SK-N-SH treated with all-trans-retinoic acid at 6 μM for 48 hours (cell line): Measurements from ENCODE around the gene ZNF432.
"Not testable (repeated sequence)": the region's sequence is repeated elsewhere in the genome, so short reads cannot be mapped to it uniquely, and the experiment has no call there.

Experiments
- ATAC-seq: fragments of 200-7000 bp; cut with Tn5 transposase; 3 replicates; pipeline ENCODE4 v1.9.1; 2020; ENCODE audit warnings: mild to moderate bottlenecking, moderate library complexity
- BACH2 ChIP-seq: fragments of 250-450 bp; sonication (Bioruptor Pico); IDR thresholded peaks from 2 replicates; pipeline ENCODE4 v1.9.0; 2021; ENCODE audit warnings: mild to moderate bottlenecking, borderline replicate concordance
- CSDC2 ChIP-seq: fragments of 250-450 bp; sonication (Bioruptor Pico); IDR thresholded peaks from 2 replicates; pipeline ENCODE4 v1.5.0; 2020; ENCODE audit warnings: mild to moderate bottlenecking, moderate library complexity
- GLIS3 ChIP-seq: fragments of 250-450 bp; sonication (Bioruptor Pico); IDR thresholded peaks from 2 replicates; pipeline ENCODE4 v1.5.0; 2020; ENCODE audit warnings: mild to moderate bottlenecking, moderate library complexity
- RARB ChIP-seq: fragments of 250-450 bp; sonication (Bioruptor Pico); IDR thresholded peaks from 2 replicates; pipeline ENCODE4 v1.8.0; 2021; ENCODE audit warnings: mild to moderate bottlenecking, moderate library complexity
- TCF4 ChIP-seq: fragments of 250-450 bp; sonication (Bioruptor Pico); IDR thresholded peaks from 2 replicates; pipeline ENCODE4 v1.8.0; 2021; ENCODE audit warnings: mild to moderate bottlenecking, moderate library complexity, borderline replicate concordance
- TOX ChIP-seq: fragments of 250-450 bp; sonication (Bioruptor Pico); IDR thresholded peaks from 2 replicates; pipeline ENCODE4 v1.8.0; 2021; ENCODE audit warnings: mild to moderate bottlenecking, moderate library complexity, borderline replicate concordance
- TSHZ2 ChIP-seq: fragments of 250-450 bp; sonication (Bioruptor Pico); IDR thresholded peaks from 2 replicates; pipeline ENCODE4 v1.5.0; 2020; ENCODE audit warnings: mild to moderate bottlenecking, moderate library complexity
- ZFP3 ChIP-seq: fragments of 250-450 bp; sonication (Bioruptor Pico); IDR thresholded peaks from 2 replicates; pipeline ENCODE4 v1.5.0; 2020; ENCODE audit warnings: mild to moderate bottlenecking, moderate library complexity
- ZNF565 ChIP-seq: fragments of 450-650 bp; formaldehyde crosslinking; conservative IDR thresholded peaks from 2 replicates; pipeline ENCODE4 v1.5.0; 2020; ENCODE audit warnings: low read depth, mild to moderate bottlenecking, moderate library complexity
- ZNF70 ChIP-seq: fragments of 450-650 bp; formaldehyde crosslinking; IDR thresholded peaks from 2 replicates; pipeline ENCODE4 v1.5.0; 2020; ENCODE audit warnings: mild to moderate bottlenecking, moderate library complexity
- ZNF8 ChIP-seq: fragments of 450-650 bp; formaldehyde crosslinking; IDR thresholded peaks from 2 replicates; pipeline ENCODE4 v1.5.0; 2020; ENCODE audit warnings: mild to moderate bottlenecking, moderate library complexity
- TF ChIP-seq, protein P1 (sequence below): fragments of 250-450 bp; sonication (Bioruptor Pico); IDR thresholded peaks from 2 replicates; pipeline ENCODE4 v1.5.1; 2020; ENCODE audit warnings: low read depth, mild to moderate bottlenecking, moderate library complexity
- TF ChIP-seq, protein P2 (sequence below): fragments of 250-450 bp; sonication (Bioruptor Pico); IDR thresholded peaks from 2 replicates; pipeline ENCODE4 v1.5.1; 2021; ENCODE audit warnings: mild to moderate bottlenecking, moderate library complexity

Gene ZNF432

DNA sequence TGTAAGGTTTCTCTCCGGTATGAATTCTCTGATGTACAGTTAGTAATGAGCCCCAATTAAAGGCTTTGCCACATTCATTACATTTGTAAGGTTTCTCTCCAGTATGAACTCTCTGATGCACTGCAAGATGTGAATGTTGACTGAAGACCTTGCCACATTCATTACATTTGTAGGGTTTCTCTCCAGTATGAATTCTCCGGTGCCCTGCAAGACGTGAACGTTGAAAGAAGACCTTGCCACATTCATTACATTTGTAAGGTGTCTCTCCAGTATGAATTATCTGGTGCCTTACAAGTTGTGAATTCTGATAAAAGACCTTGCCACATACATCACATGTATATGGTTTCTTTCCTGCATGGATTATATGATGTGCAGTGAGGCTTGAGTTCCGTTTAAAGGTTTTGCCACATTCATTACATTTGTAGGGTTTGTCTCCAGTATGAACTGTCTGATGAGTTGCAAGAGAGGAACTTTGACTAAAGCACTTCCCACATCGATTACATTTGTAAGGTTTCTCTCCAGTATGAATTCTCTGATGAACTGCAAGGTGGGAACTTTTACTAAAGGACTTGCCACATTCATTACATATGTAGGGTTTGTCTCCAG, 17.7 kb upstream of the ZNF432 start:
- no peak for ATAC-seq
- TF ChIP-seq, protein P1, sequence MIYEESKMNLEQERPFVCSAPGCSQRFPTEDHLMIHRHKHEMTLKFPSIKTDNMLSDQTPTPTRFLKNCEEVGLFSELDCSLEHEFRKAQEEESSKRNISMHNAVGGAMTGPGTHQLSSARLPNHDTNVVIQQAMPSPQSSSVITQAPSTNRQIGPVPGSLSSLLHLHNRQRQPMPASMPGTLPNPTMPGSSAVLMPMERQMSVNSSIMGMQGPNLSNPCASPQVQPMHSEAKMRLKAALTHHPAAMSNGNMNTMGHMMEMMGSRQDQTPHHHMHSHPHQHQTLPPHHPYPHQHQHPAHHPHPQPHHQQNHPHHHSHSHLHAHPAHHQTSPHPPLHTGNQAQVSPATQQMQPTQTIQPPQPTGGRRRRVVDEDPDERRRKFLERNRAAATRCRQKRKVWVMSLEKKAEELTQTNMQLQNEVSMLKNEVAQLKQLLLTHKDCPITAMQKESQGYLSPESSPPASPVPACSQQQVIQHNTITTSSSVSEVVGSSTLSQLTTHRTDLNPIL (CRISPR knock-in tag), result no peak
- TF ChIP-seq, all 23 proteins: peak for 0

GRCh38 chr19:52065399-52065798, 16.8 kb upstream of the ZNF432 start:
- TF ChIP-seq GLIS3 (no peak), TCF4 (no peak)
- no peak for ATAC-seq

GRCh38 chr19:52056480-52056879, 7.8 kb upstream of the ZNF432 start:
- not testable (repeated sequence) for ATAC-seq

DNA sequence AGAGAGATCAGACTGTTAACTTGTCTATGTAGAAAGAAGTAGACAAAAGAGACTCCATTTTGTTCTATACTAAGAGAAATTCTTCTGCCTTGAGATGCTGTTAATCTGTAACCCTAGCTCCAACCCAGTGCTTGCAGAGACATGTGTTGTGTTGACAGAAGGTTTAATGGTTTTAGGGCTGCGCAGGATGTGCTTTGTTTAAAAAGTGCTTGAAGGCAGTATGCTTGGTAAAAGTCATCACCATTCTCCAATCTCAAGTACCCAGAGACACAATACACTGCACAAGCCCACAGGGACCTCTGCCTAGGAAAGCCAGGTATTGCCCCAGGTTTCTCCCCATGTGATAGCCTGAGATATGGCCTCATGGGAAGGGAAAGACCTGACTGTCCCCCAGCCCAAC, 3.1 kb upstream of the ZNF432 start:
- ATAC-seq, result not testable (repeated sequence)

GRCh38 chr19:52039169-52039568, 9.5 kb downstream of the ZNF432 start:
- TF ChIP-seq TOX (no peak), ZNF8 (CRISPR knock-in tag) (peak; percentile 95)
- ATAC-seq, result no peak

- no peak for ATAC-seq
- no peak for TF ChIP-seq TOX
- TF ChIP-seq GLIS3, result no peak
- TF ChIP-seq BACH2, result no peak
- no peak for TF ChIP-seq ZNF565
- TF ChIP-seq TSHZ2 (CRISPR knock-in tag), result no peak
- TF ChIP-seq, all 23 proteins: peak for 0
Observed at GRCh38 chr19:52034051-52034728, 14.4 kb downstream of the ZNF432 start.

DNA sequence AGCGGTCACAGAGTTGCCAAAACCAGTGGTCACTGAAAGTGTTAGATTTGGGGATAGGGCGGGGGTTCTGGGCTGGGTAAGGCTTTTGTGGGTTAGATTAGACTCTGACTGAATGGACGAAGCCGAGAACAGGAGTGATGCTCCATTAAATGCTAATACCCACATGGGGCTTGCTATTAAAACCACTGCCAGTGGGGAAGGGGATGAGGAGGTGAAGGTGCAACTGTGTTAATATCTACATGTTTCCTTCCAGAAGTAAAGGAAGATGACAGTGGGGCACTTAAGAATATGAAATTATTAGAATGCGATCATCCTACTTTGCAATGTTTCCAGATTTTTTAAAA, 19.9 kb downstream of the ZNF432 start:
- peak; percentile 62 for ATAC-seq
- peak; percentile 87 for TF ChIP-seq ZNF70 (CRISPR knock-in tag)
- TF ChIP-seq, protein P2, sequence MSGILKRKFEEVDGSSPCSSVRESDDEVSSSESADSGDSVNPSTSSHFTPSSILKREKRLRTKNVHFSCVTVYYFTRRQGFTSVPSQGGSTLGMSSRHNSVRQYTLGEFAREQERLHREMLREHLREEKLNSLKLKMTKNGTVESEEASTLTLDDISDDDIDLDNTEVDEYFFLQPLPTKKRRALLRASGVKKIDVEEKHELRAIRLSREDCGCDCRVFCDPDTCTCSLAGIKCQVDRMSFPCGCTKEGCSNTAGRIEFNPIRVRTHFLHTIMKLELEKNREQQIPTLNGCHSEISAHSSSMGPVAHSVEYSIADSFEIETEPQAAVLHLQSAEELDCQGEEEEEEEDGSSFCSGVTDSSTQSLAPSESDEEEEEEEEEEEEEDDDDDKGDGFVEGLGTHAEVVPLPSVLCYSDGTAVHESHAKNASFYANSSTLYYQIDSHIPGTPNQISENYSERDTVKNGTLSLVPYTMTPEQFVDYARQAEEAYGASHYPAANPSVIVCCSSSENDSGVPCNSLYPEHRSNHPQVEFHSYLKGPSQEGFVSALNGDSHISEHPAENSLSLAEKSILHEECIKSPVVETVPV (CRISPR knock-in tag), result no peak
- TF ChIP-seq, all 23 proteins: peak for 1

- TF ChIP-seq RARB, result no peak
- peak; percentile 73 for TF ChIP-seq TSHZ2 (CRISPR knock-in tag)
- TF ChIP-seq CSDC2 (CRISPR knock-in tag), result 0 out of 2 replicates have a peak, but pooled peaks have one; percentile 70
- peak; percentile 63; the same call in 1 of the 2 replicates for TF ChIP-seq GLIS3
- TF ChIP-seq ZFP3 (CRISPR knock-in tag), result peak; percentile 60
- ATAC-seq, result peak; percentile 96
Observed at GRCh38 chr19:52028027-52028779, 20.4 kb downstream of the ZNF432 start, which contains the start of gene ZNF614. ZNF614 (minus strand) TSS chr19:52028379; CDS start chr19:52025745, 2,634 bp downstream.

- ATAC-seq, result not testable (repeated sequence)
Observed at GRCh38 chr19:52026255-52026990, 22.2 kb downstream of the ZNF432 start.

GRCh38 chr19:52024478-52024877, 24.2 kb downstream of the ZNF432 start:
- not testable (repeated sequence) for ATAC-seq
